Measurements from ENCODE around the gene TLL1. TPM values are rescaled to one million over a fixed set of nuclear protein-coding genes. Genes with fewer than 3 reads are reported as not detected.

TLL1 gene
- total RNA-seq, 1 experiment from 2014 or later: 5.0 TPM

- DNase-seq (no peak), ATAC-seq (no peak)
- Histone ChIP-seq H3K4me2 (ENCODE audit: low read length) (no peak overlapping the region), H2AFZ (ENCODE audit: low read length) (no peak overlapping the region), H4K20me1 (ENCODE audit: low read length) (no peaks in the 10 kb centered on the region), H3K27ac (ENCODE audit: low read length) (no peak overlapping the region), H3K79me2 (ENCODE audit: low read length) (no peaks in the 10 kb centered on the region), H3K9ac (ENCODE audit: low read length) (no peak overlapping the region), H3K9me2 (replicated peaks; ENCODE audit: low read length) (no peaks in the 10 kb centered on the region), H3K9me3 (ENCODE audit: low read length) (no peaks in the 10 kb centered on the region), H3K27me3 (ENCODE audit: low read length) (no peaks in the 10 kb centered on the region), H3F3A (ENCODE audit: low read length, unreplicated experiment) (no peaks in the 10 kb centered on the region), H3K4me1 (ENCODE audit: insufficient read depth, low read length) (no peaks in the 10 kb centered on the region), H3K36me3 (ENCODE audit: low read depth, low read length) (no peaks in the 10 kb centered on the region), H3K4me3 (ENCODE audit: low read length) (no peak overlapping the region)
- POLR2A ChIA-PET (ENCODE audit: unreplicated experiment): no interaction called here
- intact Hi-C loops (cut with micrococcal nuclease): no loop called here
- CTCF ChIA-PET: no interaction called here
- no TSS peak for BruUV-seq (replicated peaks)
- TF ChIP-seq EZH2phosphoT487 (IDR thresholded peaks at IDR 0.05; ENCODE audit: borderline replicate concordance, low read length) (no peak), EZH2 (IDR thresholded peaks at IDR 0.05; ENCODE audit: low read length, unreplicated experiment) (no peak), CTCF (conservative IDR thresholded peaks at IDR 0.05; ENCODE audit: low read depth, low read length) (no peak)
Measured at GRCh38 chr4:166104623-166105022, 231.6 kb downstream of the TLL1 start.

GRCh38 chr4:166121897-166122296, 248.9 kb downstream of the TLL1 start:
- TF ChIP-seq EZH2 (IDR thresholded peaks at IDR 0.05; ENCODE audit: low read length, unreplicated experiment): no peak
- no peak for TF ChIP-seq CTCF (conservative IDR thresholded peaks at IDR 0.05; ENCODE audit: low read depth, low read length)
- TF ChIP-seq EZH2phosphoT487 (IDR thresholded peaks at IDR 0.05; ENCODE audit: borderline replicate concordance, low read length): no peak
- H3K9me3 ChIP-seq (ENCODE audit: low read length): no peaks in the 10 kb centered on the region
- BruUV-seq (replicated peaks): no TSS peak
- H3K27me3 ChIP-seq (ENCODE audit: low read length): no peaks in the 10 kb centered on the region
- no peak overlapping the region for H3K4me3 ChIP-seq (ENCODE audit: low read length)
- H3K9me2 ChIP-seq (replicated peaks; ENCODE audit: low read length): no peaks in the 10 kb centered on the region
- no peak for ATAC-seq
- H3F3A ChIP-seq (ENCODE audit: low read length, unreplicated experiment): no peaks in the 10 kb centered on the region
- no peaks in the 10 kb centered on the region for H3K4me1 ChIP-seq (ENCODE audit: insufficient read depth, low read length)
- H3K27ac ChIP-seq (ENCODE audit: low read length): no peak overlapping the region
- ChIA-PET CTCF (no interaction called here), POLR2A (ENCODE audit: unreplicated experiment) (no interaction called here)
- no peak for DNase-seq
- H3K9ac ChIP-seq (ENCODE audit: low read length): no peak overlapping the region
- intact Hi-C loops (cut with micrococcal nuclease): no loop called here
- H3K36me3 ChIP-seq (ENCODE audit: low read depth, low read length): no peaks in the 10 kb centered on the region
- H3K4me2 ChIP-seq (ENCODE audit: low read length): no peak overlapping the region
- H3K79me2 ChIP-seq (ENCODE audit: low read length): no peaks in the 10 kb centered on the region
- H4K20me1 ChIP-seq (ENCODE audit: low read length): no peaks in the 10 kb centered on the region
- no peak overlapping the region for H2AFZ ChIP-seq (ENCODE audit: low read length)

- Histone ChIP-seq H2AFZ (ENCODE audit: low read length) (no peak overlapping the region), H3K27me3 (ENCODE audit: low read length) (no peaks in the 10 kb centered on the region), H3K4me1 (ENCODE audit: insufficient read depth, low read length) (peaks cover 6% of the 10 kb centered on the region; the same call in 1 of the 2 replicates), H3F3A (ENCODE audit: low read length, unreplicated experiment) (no peaks in the 10 kb centered on the region), H3K4me3 (ENCODE audit: low read length) (no peak overlapping the region), H4K20me1 (ENCODE audit: low read length) (no peaks in the 10 kb centered on the region), H3K4me2 (ENCODE audit: low read length) (no peak overlapping the region), H3K79me2 (ENCODE audit: low read length) (no peaks in the 10 kb centered on the region), H3K9ac (ENCODE audit: low read length) (no peak overlapping the region), H3K9me3 (ENCODE audit: low read length) (no peaks in the 10 kb centered on the region), H3K36me3 (ENCODE audit: low read depth, low read length) (no peaks in the 10 kb centered on the region), H3K9me2 (replicated peaks; ENCODE audit: low read length) (no peaks in the 10 kb centered on the region), H3K27ac (ENCODE audit: low read length) (no peak overlapping the region)
- CTCF ChIA-PET: no interaction called here
- no TSS peak for BruUV-seq (replicated peaks)
- intact Hi-C loops (cut with micrococcal nuclease): no loop called here
- DNase-seq: no peak
- TF ChIP-seq EZH2phosphoT487 (IDR thresholded peaks at IDR 0.05; ENCODE audit: borderline replicate concordance, low read length): no peak
- no peak for TF ChIP-seq EZH2 (IDR thresholded peaks at IDR 0.05; ENCODE audit: low read length, unreplicated experiment)
- no peak for TF ChIP-seq CTCF (conservative IDR thresholded peaks at IDR 0.05; ENCODE audit: low read depth, low read length)
- no peak for ATAC-seq
- POLR2A ChIA-PET (ENCODE audit: unreplicated experiment): no interaction called here
Measured at GRCh38 chr4:166123546-166123945, 250.5 kb downstream of the TLL1 start.
